BLaER1 treated with 17β-estradiol and CSF1 and Interleukin-3, amounts not matched to agents 10 nM and 100 nM (cell line): ENCODE measurements around the gene PDILT.
"Not testable (repeated sequence)": the region's sequence is repeated elsewhere in the genome, so short reads cannot be mapped to it uniquely, and the experiment has no call there.

Experiments
- H3K27ac ChIP-seq, 11 experiments: shearing (Covaris generic); formaldehyde crosslinking; 2 replicates each; pipeline ENCODE4 v1.8.1; 2022
- H3K27me3 ChIP-seq, 11 experiments: shearing (Covaris generic); formaldehyde crosslinking; 2 replicates each; pipeline ENCODE4 v1.8.1; 2022
- H3K36me3 ChIP-seq, 11 experiments: shearing (Covaris generic); formaldehyde crosslinking; 2 replicates each; pipeline ENCODE4 v1.8.1; 2022
- H3K4me1 ChIP-seq, 10 experiments: shearing (Covaris generic); formaldehyde crosslinking; 2 replicates each; pipeline ENCODE4 v1.8.1; 2022
- H3K4me2 ChIP-seq, 11 experiments: shearing (Covaris generic); formaldehyde crosslinking; 2 replicates each; pipeline ENCODE4 v1.8.1; 2022
- H3K4me3 ChIP-seq, 10 experiments: shearing (Covaris generic); formaldehyde crosslinking; 2 replicates each; pipeline ENCODE4 v1.8.1; 2022
- H3K9ac ChIP-seq, 11 experiments: shearing (Covaris generic); formaldehyde crosslinking; 2 replicates each; pipeline ENCODE4 v1.8.1; 2022
- H3K9me3 ChIP-seq, 11 experiments: shearing (Covaris generic); formaldehyde crosslinking; replicated peaks in 1 of 11; 2 replicates each; pipeline ENCODE4 v1.8.1; 2022
- H4K20me1 ChIP-seq, 11 experiments: shearing (Covaris generic); formaldehyde crosslinking; 2 replicates each; pipeline ENCODE4 v1.8.1; 2022
- Cebpa-rat ChIP-seq, 11 experiments: shearing (Covaris generic); IDR thresholded peaks; 2 replicates each; pipeline ENCODE4 v1.8.1; 2022

Gene PDILT

GRCh38 chr16:20327444-20328041 is 77.0 kb downstream of the PDILT start, which contains the start of gene GP2:
TSS of gene GP2 (minus strand) at chr16:20327513. CDS start at chr16:20326431, 1,082 bp downstream.
- H3K36me3 ChIP-seq: no peaks in the 10 kb centered on the region
- H3K4me2 ChIP-seq: no peak within 1 kb of the TSS
- H3K9ac ChIP-seq: no peak within 1 kb of the TSS
- H3K27ac ChIP-seq: no peak within 1 kb of the TSS
- H3K27me3 ChIP-seq: no peaks in the 10 kb centered on the region
- H3K4me1 ChIP-seq: no peaks in the 10 kb centered on the region
- H3K9me3 ChIP-seq: no peaks in the 10 kb centered on the region; a peak in 1 of 22 replicates
- no peak within 1 kb of the TSS for H3K4me3 ChIP-seq
- no peak for TF ChIP-seq Cebpa-rat (IDR thresholded peaks at IDR 0.05)
- peaks cover 0 to 4% (median 0%) of the 10 kb centered on the region in 11 experiments; a peak in 1 of 22 replicates for H4K20me1 ChIP-seq

DNA sequence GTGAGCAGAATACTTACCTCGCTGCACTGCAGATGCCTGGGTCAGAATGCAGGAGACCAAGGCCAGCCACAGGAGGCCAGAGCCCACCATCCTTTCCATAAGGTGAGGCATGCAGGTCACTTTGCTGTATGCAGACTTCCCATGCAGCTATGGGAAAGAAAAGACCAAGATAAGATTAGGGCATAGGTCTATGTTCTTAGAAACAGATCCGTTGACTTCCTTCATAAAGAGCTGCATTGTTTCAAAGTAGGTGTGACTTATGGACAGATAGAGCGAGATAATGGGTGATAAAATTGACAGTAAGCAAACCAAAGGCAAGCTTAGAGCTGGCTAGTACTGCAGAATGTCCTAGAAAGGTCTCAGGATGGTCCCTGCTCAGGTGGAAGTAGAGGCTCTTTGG is 78.2 kb downstream of the PDILT start:
- Histone ChIP-seq H3K9me3 (no peaks in the 10 kb centered on the region; a peak in 1 of 22 replicates), H3K4me1 (no peaks in the 10 kb centered on the region), H3K27me3 (no peaks in the 10 kb centered on the region), H3K4me3 (no peak overlapping the region), H3K36me3 (no peaks in the 10 kb centered on the region), H4K20me1 (peaks cover 0 to 4% (median 0%) of the 10 kb centered on the region in 11 experiments; a peak in 1 of 22 replicates), H3K27ac (no peak overlapping the region), H3K4me2 (no peak overlapping the region), H3K9ac (no peak overlapping the region)
- no peak for TF ChIP-seq Cebpa-rat (IDR thresholded peaks at IDR 0.05)

- Histone ChIP-seq H3K4me1 (no peaks in the 10 kb centered on the region), H3K9me3 (no peaks in the 10 kb centered on the region; a peak in 1 of 22 replicates), H3K36me3 (no peaks in the 10 kb centered on the region), H3K4me2 (no peak overlapping the region), H3K27me3 (no peaks in the 10 kb centered on the region), H3K4me3 (no peak overlapping the region), H4K20me1 (peaks cover 0 to 4% (median 0%) of the 10 kb centered on the region in 11 experiments; a peak in 1 of 22 replicates), H3K27ac (no peak overlapping the region), H3K9ac (no peak overlapping the region)
- no peak for TF ChIP-seq Cebpa-rat (IDR thresholded peaks at IDR 0.05)
Observed at GRCh38 chr16:20325005-20325404, 79.5 kb downstream of the PDILT start.

DNA sequence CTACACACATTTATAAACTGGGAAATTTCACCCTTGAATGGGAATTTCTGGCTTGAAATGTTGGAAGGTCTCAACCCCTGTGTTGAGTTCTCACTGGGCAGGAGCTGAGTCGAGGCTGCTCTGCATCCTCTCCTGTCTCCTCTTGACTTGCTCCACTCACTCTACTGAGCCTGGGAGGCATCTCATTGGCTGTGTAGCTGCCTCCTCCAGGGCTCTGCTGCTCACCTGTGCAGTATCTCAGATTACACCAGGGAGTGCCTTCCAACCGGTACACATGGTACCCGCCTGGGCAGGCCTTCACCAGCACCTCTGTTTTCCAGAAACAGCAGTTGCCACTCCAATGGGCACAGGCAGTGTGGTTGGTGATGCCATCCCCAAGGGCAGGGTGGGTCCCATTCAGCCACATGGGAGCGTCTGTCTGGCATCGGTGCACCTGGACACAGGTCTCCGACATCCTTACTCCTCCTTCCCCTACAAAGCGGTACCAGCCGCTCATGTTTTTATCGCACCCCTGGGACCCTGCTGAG is 80.9 kb downstream of the PDILT start:
- TF ChIP-seq Cebpa-rat (IDR thresholded peaks at IDR 0.05): no peak
- no peaks in the 10 kb centered on the region for H3K4me1 ChIP-seq
- no peak overlapping the region for H3K4me2 ChIP-seq
- no peak overlapping the region for H3K27ac ChIP-seq
- no peaks in the 10 kb centered on the region for H3K27me3 ChIP-seq
- no peak overlapping the region for H3K4me3 ChIP-seq
- no peak overlapping the region for H3K9ac ChIP-seq
- H3K9me3 ChIP-seq: no peaks in the 10 kb centered on the region; a peak in 1 of 22 replicates
- peaks cover 0 to 4% (median 0%) of the 10 kb centered on the region in 11 experiments; a peak in 1 of 22 replicates for H4K20me1 ChIP-seq
- H3K36me3 ChIP-seq: no peaks in the 10 kb centered on the region

GRCh38 chr16:20322696-20323095 is 81.8 kb downstream of the PDILT start:
- Histone ChIP-seq H4K20me1 (peaks cover 0 to 4% (median 0%) of the 10 kb centered on the region in 11 experiments; a peak in 1 of 22 replicates), H3K9ac (no peak overlapping the region), H3K4me3 (no peak overlapping the region), H3K27ac (no peak overlapping the region), H3K36me3 (no peaks in the 10 kb centered on the region), H3K9me3 (no peaks in the 10 kb centered on the region; a peak in 1 of 22 replicates), H3K4me1 (no peaks in the 10 kb centered on the region), H3K27me3 (no peaks in the 10 kb centered on the region), H3K4me2 (no peak overlapping the region)
- no peak for TF ChIP-seq Cebpa-rat (IDR thresholded peaks at IDR 0.05)

DNA sequence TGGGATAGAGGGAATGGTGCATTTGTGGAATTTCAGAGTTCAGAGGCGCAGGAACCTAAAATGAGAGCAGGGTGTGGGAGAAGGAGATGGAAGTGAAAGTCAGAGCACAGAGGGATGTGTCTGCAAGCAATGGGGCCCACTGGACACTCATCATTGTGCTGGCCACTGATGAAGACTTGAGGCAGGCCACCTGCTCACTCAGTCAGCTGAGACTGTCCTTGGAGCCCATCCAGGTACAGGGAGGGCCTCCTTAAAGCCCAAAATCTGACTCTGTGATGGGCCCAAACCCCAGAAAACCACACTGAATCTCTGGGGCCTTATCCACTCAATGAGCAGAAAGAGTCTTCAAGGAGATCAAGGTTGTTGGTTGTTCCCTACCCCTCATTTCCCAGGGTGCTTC is 82.9 kb downstream of the PDILT start:
- H3K4me1 ChIP-seq: no peaks in the 10 kb centered on the region
- no peak for TF ChIP-seq Cebpa-rat (IDR thresholded peaks at IDR 0.05)
- H3K27me3 ChIP-seq: no peaks in the 10 kb centered on the region
- H3K4me3 ChIP-seq: no peak overlapping the region
- no peaks in the 10 kb centered on the region for H3K36me3 ChIP-seq
- H3K9ac ChIP-seq: no peak overlapping the region
- H3K9me3 ChIP-seq: no peaks in the 10 kb centered on the region
- H3K27ac ChIP-seq: no peak overlapping the region
- H4K20me1 ChIP-seq: peaks cover 0 to 4% (median 0%) of the 10 kb centered on the region in 11 experiments; a peak in 1 of 22 replicates
- no peak overlapping the region for H3K4me2 ChIP-seq

- H3K27ac ChIP-seq, H3K4me1 ChIP-seq, H3K4me2 ChIP-seq, H4K20me1 ChIP-seq, H3K9me3 ChIP-seq, H3K27me3 ChIP-seq, H3K36me3 ChIP-seq, H3K9ac ChIP-seq, H3K4me3 ChIP-seq: not testable (repeated sequence)
Observed at GRCh38 chr16:20321051-20321450, 83.5 kb downstream of the PDILT start.

DNA sequence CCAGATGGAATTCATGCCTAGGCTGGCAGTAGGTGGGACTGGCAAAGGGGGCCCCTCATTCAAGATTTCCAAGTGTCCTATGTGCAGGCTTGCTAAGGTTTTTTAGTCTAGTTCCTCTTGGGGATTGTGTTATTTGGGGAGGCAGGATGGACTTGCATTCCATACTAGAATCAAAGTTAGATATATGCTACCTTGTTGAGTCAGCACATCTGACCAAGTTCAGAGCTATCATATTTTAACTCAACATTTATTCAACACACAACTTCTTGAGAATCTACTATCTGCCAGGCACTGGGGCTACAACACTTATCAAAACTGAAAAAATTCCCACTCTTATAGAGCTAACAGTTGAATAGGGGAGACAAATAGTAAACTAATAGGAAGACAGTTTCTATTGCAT is 83.9 kb downstream of the PDILT start:
- H3K9ac ChIP-seq: no peak overlapping the region
- peaks cover 0 to 4% (median 0%) of the 10 kb centered on the region in 11 experiments; a peak in 1 of 22 replicates for H4K20me1 ChIP-seq
- H3K4me2 ChIP-seq: no peak overlapping the region
- no peak overlapping the region for H3K4me3 ChIP-seq
- no peaks in the 10 kb centered on the region for H3K9me3 ChIP-seq
- H3K27me3 ChIP-seq: no peaks in the 10 kb centered on the region
- TF ChIP-seq Cebpa-rat (IDR thresholded peaks at IDR 0.05): no peak
- no peak overlapping the region for H3K27ac ChIP-seq
- no peaks in the 10 kb centered on the region for H3K4me1 ChIP-seq
- H3K36me3 ChIP-seq: no peaks in the 10 kb centered on the region

- Histone ChIP-seq H3K27me3 (no peaks in the 10 kb centered on the region), H3K4me2 (no peak overlapping the region)
Observed at GRCh38 chr16:20320178-20320577, 84.4 kb downstream of the PDILT start.

GRCh38 chr16:20319406-20319805 is 85.1 kb downstream of the PDILT start:
- no peaks in the 10 kb centered on the region for H3K4me1 ChIP-seq
- H3K4me3 ChIP-seq: no peak overlapping the region
- no peak overlapping the region for H3K9ac ChIP-seq
- no peaks in the 10 kb centered on the region for H3K36me3 ChIP-seq
- no peak for TF ChIP-seq Cebpa-rat (IDR thresholded peaks at IDR 0.05)
- no peak overlapping the region for H3K27ac ChIP-seq
- H3K4me2 ChIP-seq: no peak overlapping the region
- H4K20me1 ChIP-seq: peaks cover 0 to 4% (median 0%) of the 10 kb centered on the region in 11 experiments; a peak in 1 of 22 replicates
- H3K9me3 ChIP-seq: no peaks in the 10 kb centered on the region
- H3K27me3 ChIP-seq: no peaks in the 10 kb centered on the region

More at GRCh38 chr16:20320178-20320577, 84.4 kb downstream of the PDILT start:
- no peak for TF ChIP-seq Cebpa-rat (IDR thresholded peaks at IDR 0.05)
- Histone ChIP-seq H3K36me3 (no peaks in the 10 kb centered on the region), H3K27ac (no peak overlapping the region), H3K9me3 (no peaks in the 10 kb centered on the region), H4K20me1 (peaks cover 0 to 4% (median 0%) of the 10 kb centered on the region in 11 experiments; a peak in 1 of 22 replicates), H3K9ac (no peak overlapping the region), H3K4me1 (no peaks in the 10 kb centered on the region), H3K4me3 (no peak overlapping the region)
